ENCODE data around the gene OR1N1. TPM values are rescaled to one million over a fixed set of nuclear protein-coding genes. Genes with fewer than 3 reads are reported as not detected.

OR1N1 gene
- total and polyA plus RNA-seq, 2 donors (not counting 3 experiments of a cell fraction or from before 2014, with no cell fraction given) = 0.08 TPM; not detected in 1

DNA sequence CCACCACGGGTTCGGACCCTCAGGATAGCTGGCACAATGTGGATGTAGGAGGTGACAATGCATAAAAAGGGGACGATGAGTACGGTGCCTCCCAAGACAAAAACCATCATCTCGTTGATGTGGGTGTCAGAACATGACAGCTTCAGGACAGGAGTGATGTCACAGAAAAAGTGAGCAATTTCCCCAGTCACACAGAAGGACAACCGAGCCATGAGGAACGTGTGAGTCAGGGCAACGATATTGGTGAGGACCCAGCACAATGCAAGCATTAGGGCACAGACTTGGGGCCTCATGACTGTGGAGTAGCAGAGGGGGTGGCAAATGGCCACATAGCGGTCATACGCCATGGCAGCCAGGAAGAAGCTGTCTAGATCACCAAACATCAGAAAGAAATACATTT is 491 bp downstream of the OR1N1 start:
- no peaks in the 10 kb centered on the region for H4K20me1 ChIP-seq (replicated peaks; ENCODE audit: control insufficient read depth, extremely low read depth, insufficient read depth, low read length)
- peaks cover 2 to 8% of the 10 kb centered on the region in 2 experiments for H3K27me3 ChIP-seq (ENCODE audit: control insufficient read depth in 2 of 2, insufficient read depth in 2 of 2, low read length in 2 of 2)
- H2AFZ ChIP-seq (ENCODE audit: low read depth, low read length) = no peak overlapping the region
- H3K9me1 ChIP-seq (replicated peaks; ENCODE audit: control insufficient read depth, extremely low read depth, insufficient read depth, low read length) = no peaks in the 10 kb centered on the region
- no peak for TF ChIP-seq MYC (IDR thresholded peaks at IDR 0.05; ENCODE audit: low read depth, low read length)
- no peak for TF ChIP-seq POLR2A (IDR thresholded peaks at IDR 0.05; ENCODE audit: low read depth, low read length)
- no peak for TF ChIP-seq EZH2 (IDR thresholded peaks at IDR 0.05; ENCODE audit: borderline replicate concordance, low read depth, low read length, severe bottlenecking)
- no peak for TF ChIP-seq FOS (IDR thresholded peaks at IDR 0.05; ENCODE audit: borderline replicate concordance, insufficient read depth, low read length)
- TF ChIP-seq CTCF (IDR thresholded peaks at IDR 0.05; ENCODE audit: extremely low read depth in 1 of 2, insufficient read depth in 1 of 2, low read depth in 1 of 2, low read length in 2 of 2) = no peak
- TF ChIP-seq POLR2AphosphoS5 (IDR thresholded peaks at IDR 0.05; ENCODE audit: insufficient read depth, low read depth, low read length) = no peak
- TF ChIP-seq JUN (IDR thresholded peaks at IDR 0.05; ENCODE audit: borderline replicate concordance, insufficient read depth, insufficient read length, low read depth) = no peak
- TF ChIP-seq GATA2 (IDR thresholded peaks at IDR 0.05; ENCODE audit: insufficient read depth, insufficient read length, low read depth, low read length) = no peak
- no peak for TF ChIP-seq MAX (IDR thresholded peaks at IDR 0.05; ENCODE audit: insufficient read depth, insufficient read length)
- no peaks in the 10 kb centered on the region for H3K36me3 ChIP-seq (ENCODE audit: control insufficient read depth in 2 of 2, extremely low read depth in 1 of 2, insufficient read depth in 2 of 2, low read length in 2 of 2)
- dilution Hi-C loops (cut with MboI; ENCODE audit: extremely low pct_ligation_motif_present, low sequenced_read_pairs) = no loop called here
- BruUV-seq (replicated peaks) = no TSS peak
- no peaks in the 10 kb centered on the region for H3K4me1 ChIP-seq (ENCODE audit: control insufficient read depth, extremely low read depth, insufficient read depth, low read length)
- ChIA-PET CTCF (no interaction called here), POLR2A (no interaction called here)
- H3K4me3 ChIP-seq (replicated peaks in 1 of 3; ENCODE audit: insufficient read depth in 1 of 3, low read depth in 1 of 3, low read length in 3 of 3) = no peak overlapping the region
- no peak overlapping the region for H3K27ac ChIP-seq (ENCODE audit: insufficient read depth, low read depth, low read length)
- H3K9ac ChIP-seq (replicated peaks; ENCODE audit: extremely low read depth, insufficient read depth, low read length) = no peak overlapping the region
- H3K4me2 ChIP-seq (ENCODE audit: insufficient read depth, low read length) = no peak overlapping the region
- H3K9me3 ChIP-seq (replicated peaks; ENCODE audit: control insufficient read depth, insufficient read depth, low read length) = no peaks in the 10 kb centered on the region
- intact Hi-C loops (cut with micrococcal nuclease) = no loop called here
- H3K79me2 ChIP-seq (ENCODE audit: control insufficient read depth, insufficient read depth, low read length) = no peaks in the 10 kb centered on the region
- no peak for DNase-seq (ENCODE audit: low read depth, low spot score)
- FAIRE-seq = no peak

Data from endothelial cell of umbilical vein (primary cell).